HepG2 (cell line): ENCODE results near the gene IRAK2. TPM values are rescaled to one million over a fixed set of nuclear protein-coding genes. Genes with fewer than 3 reads are reported as not detected.
A peak's percentile ranks its signal among the peaks of the same experiment; 100 is the strongest.

Experiments used
- CEBPG ChIP-seq: IDR thresholded peaks from 2 replicates; pipeline ENCODE4 v1.6.1; 2016
- CREB1 ChIP-seq, 2 experiments: fragments of 450-650 bp in 1 of 2; IDR thresholded peaks; 2 replicates each; pipeline ENCODE4 v1.6.1; 2016 to 2017; ENCODE audit warnings: control low read depth in 1 of 2, mild to moderate bottlenecking in 1 of 2, missing compliant biosample characterization in 1 of 2, missing genetic modification characterization in 1 of 2
- KMT2A ChIP-seq: sonication (generic); formaldehyde crosslinking; IDR thresholded peaks from 2 replicates; pipeline ENCODE4 v1.4.0; 2020; ENCODE audit warnings: missing genetic modification reagents
- MED8 ChIP-seq: sonication (generic); formaldehyde crosslinking; IDR thresholded peaks from 2 replicates; pipeline ENCODE4 v1.8.1; 2023; ENCODE audit warnings: mild to moderate bottlenecking, missing genetic modification reagents; ENCODE audit not compliant: insufficient replicate concordance
- MIER3 ChIP-seq: IDR thresholded peaks from 2 replicates; pipeline ENCODE4 v1.6.1; 2016; ENCODE audit warnings: missing compliant biosample characterization, borderline replicate concordance
- SOX13 ChIP-seq, 3 experiments: fragments of 450-650 bp in 1 of 3; sonication (generic) in 1 of 3; formaldehyde crosslinking in 1 of 3; IDR thresholded peaks in 2 of 3; conservative IDR thresholded peaks in 1 of 3; 2 replicates each; pipeline versions ENCODE4 v1.5.0 to v1.6.1; 2016 to 2020; ENCODE audit warnings: antibody characterized with exemption in 1 of 3, mild to moderate bottlenecking in 1 of 3, missing compliant biosample characterization in 1 of 3, missing genetic modification reagents in 1 of 3, moderate library complexity in 1 of 3
- TBX2 ChIP-seq: sonication (generic); formaldehyde crosslinking; IDR thresholded peaks from 2 replicates; pipeline ENCODE4 v1.5.0; 2020; ENCODE audit warnings: missing genetic modification reagents, mild to moderate bottlenecking, borderline replicate concordance
- ZNF282 ChIP-seq: fragments of 450-650 bp; IDR thresholded peaks from 2 replicates; pipeline ENCODE4 v1.6.1; 2018; ENCODE audit not compliant: partially characterized antibody
- ZNF572 ChIP-seq: sonication (generic); formaldehyde crosslinking; IDR thresholded peaks from 2 replicates; pipeline ENCODE4 v1.5.1; 2020; ENCODE audit warnings: mild to moderate bottlenecking, missing genetic modification reagents
- ZNF660 ChIP-seq: sonication (generic); formaldehyde crosslinking; IDR thresholded peaks from 2 replicates; pipeline ENCODE4 v1.5.1; 2020; ENCODE audit warnings: mild to moderate bottlenecking, low read depth, missing genetic modification reagents, borderline replicate concordance
- ZNF670 ChIP-seq: sonication (generic); formaldehyde crosslinking; IDR thresholded peaks from 2 replicates; pipeline ENCODE4 v1.8.0; 2022; ENCODE audit warnings: mild to moderate bottlenecking, missing genetic modification reagents, borderline replicate concordance
- ZNF775 ChIP-seq: sonication (generic); formaldehyde crosslinking; IDR thresholded peaks from 2 replicates; pipeline ENCODE4 v1.4.0; 2020; ENCODE audit warnings: missing genetic modification reagents, mild to moderate bottlenecking, moderate library complexity, borderline replicate concordance
- polyA plus RNA-seq, 8 experiments: library from polyadenylated mRNA; depleted of rRNA in 3 of 8; stranded (reverse) in 7 of 8; unstranded in 1 of 8; fragments of >200 nt; fragmentation: Illumina TruSeq in 4 of 8; extraction: Trizol in 4 of 8; gene quantifications; 2 replicates each; pipeline versions ENCODE4 v1.2.1 to v1.2.3, GENCODE V29; 2011 to 2016; ENCODE audit warnings: low read depth in 4 of 8, missing spikeins in 1 of 8, mixed read lengths in 1 of 8; ENCODE audit not compliant: insufficient read depth in 1 of 8
- total RNA-seq, 5 experiments: library from RNA; depleted of rRNA; stranded (reverse); fragments of >200 nt; fragmentation: Illumina TruSeq; extraction: Trizol; gene quantifications; 2 replicates each; pipeline ENCODE4 v1.2.3, GENCODE V29; 2016; ENCODE audit warnings: low read depth in 1 of 5
- TF ChIP-seq, protein P1 (sequence below): sonication (generic); formaldehyde crosslinking; IDR thresholded peaks from 2 replicates; pipeline ENCODE4 v1.5.0; 2020; ENCODE audit warnings: missing genetic modification reagents
- TF ChIP-seq, protein P2 (sequence below): sonication (generic); formaldehyde crosslinking; IDR thresholded peaks from 2 replicates; pipeline ENCODE4 v1.4.0; 2020; ENCODE audit warnings: mild to moderate bottlenecking, missing genetic modification reagents
- TF ChIP-seq, protein P3 (sequence below): sonication (generic); formaldehyde crosslinking; IDR thresholded peaks from 2 replicates; pipeline ENCODE4 v1.4.0; 2020; ENCODE audit warnings: low read depth, missing genetic modification reagents
- TF ChIP-seq, protein P4 (sequence below): sonication (generic); formaldehyde crosslinking; IDR thresholded peaks from 2 replicates; pipeline ENCODE4 v1.5.0; 2020; ENCODE audit warnings: mild to moderate bottlenecking, missing genetic modification reagents
- TF ChIP-seq, protein P5 (sequence below): sonication (generic); formaldehyde crosslinking; IDR thresholded peaks from 2 replicates; pipeline ENCODE4 v1.4.0; 2020; ENCODE audit warnings: missing genetic modification reagents

The IRAK2 gene
- total and polyA plus RNA-seq, 2 of the 13 experiments (the other 11 are each of a cell fraction or from before 2014, with no cell fraction given): 13.1 to 23.3 TPM

DNA sequence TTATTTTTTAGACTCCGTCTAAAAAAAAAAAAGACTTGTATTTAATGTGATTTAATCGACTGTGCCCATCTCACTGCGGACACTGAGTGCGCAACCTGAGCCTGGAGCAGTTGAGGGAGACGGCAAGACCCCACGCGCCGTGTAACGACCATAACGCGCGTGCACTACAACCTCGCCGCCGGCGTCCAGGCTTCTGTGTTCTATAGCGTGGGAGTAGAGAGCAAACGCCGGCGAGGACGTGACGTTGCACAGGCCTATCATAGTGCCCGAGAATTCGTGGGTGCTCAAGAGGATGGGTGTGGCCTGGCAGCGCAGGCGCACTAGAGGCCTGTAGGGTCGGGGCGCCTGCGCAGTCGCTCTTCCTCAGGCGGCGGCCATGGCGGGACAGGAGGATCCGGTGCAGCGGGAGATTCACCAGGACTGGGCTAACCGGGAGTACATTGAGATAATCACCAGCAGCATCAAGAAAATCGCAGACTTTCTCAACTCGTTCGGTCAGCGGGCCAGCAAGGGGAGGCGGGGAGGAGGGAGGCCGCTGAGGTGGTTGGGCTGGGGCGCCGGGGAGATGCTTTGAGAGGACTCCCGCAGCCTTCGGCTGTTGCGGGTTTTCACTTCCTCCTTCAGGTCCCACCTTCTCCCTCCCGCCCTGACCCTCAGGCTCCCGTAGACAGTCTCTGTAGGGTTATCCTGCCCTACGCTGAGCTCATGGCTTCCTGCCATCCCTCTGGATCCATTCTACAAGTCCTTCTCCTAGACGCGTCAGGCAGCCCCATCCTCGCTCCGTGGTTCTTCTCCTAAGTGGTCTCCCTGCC lies 49.2 kb upstream of the IRAK2 start, which contains the start of gene BRK1 (continued):
- peak; percentile 30; the same call in 1 of the 2 replicates for TF ChIP-seq ZNF670
- peak; percentile 34; the same call in 1 of the 2 replicates for TF ChIP-seq ZNF775
- no peak for TF ChIP-seq ZNF660 (CRISPR knock-in tag)
- TF ChIP-seq, protein P1, sequence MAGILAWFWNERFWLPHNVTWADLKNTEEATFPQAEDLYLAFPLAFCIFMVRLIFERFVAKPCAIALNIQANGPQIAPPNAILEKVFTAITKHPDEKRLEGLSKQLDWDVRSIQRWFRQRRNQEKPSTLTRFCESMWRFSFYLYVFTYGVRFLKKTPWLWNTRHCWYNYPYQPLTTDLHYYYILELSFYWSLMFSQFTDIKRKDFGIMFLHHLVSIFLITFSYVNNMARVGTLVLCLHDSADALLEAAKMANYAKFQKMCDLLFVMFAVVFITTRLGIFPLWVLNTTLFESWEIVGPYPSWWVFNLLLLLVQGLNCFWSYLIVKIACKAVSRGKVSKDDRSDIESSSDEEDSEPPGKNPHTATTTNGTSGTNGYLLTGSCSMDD (CRISPR knock-in tag): peak; percentile 73; the same call in 1 of the 2 replicates
- no peak; the same call in 1 of the 2 replicates for TF ChIP-seq MIER3 (CRISPR knock-in tag)
- peak; percentile 31; the same call in 1 of the 2 replicates for TF ChIP-seq CEBPG (CRISPR knock-in tag)
- no peak for TF ChIP-seq ZNF572 (CRISPR knock-in tag)
- peak; percentile 87 for TF ChIP-seq CREB1 (IDR thresholded peaks at IDR 0.05)
- peak; percentile 87 for TF ChIP-seq CREB1 (CRISPR knock-in tag; IDR thresholded peaks at IDR 0.05)
- TF ChIP-seq SOX13 (IDR thresholded peaks at IDR 0.05): no peak
- 0 out of 4 replicates have a peak, but pooled peaks of 1 of the 2 experiments have one; percentile 9 for TF ChIP-seq SOX13 (CRISPR knock-in tag; conservative IDR thresholded peaks at IDR 0.05 in 1 of 2, IDR thresholded peaks at IDR 0.05 in 1 of 2)
- TF ChIP-seq, protein P2, sequence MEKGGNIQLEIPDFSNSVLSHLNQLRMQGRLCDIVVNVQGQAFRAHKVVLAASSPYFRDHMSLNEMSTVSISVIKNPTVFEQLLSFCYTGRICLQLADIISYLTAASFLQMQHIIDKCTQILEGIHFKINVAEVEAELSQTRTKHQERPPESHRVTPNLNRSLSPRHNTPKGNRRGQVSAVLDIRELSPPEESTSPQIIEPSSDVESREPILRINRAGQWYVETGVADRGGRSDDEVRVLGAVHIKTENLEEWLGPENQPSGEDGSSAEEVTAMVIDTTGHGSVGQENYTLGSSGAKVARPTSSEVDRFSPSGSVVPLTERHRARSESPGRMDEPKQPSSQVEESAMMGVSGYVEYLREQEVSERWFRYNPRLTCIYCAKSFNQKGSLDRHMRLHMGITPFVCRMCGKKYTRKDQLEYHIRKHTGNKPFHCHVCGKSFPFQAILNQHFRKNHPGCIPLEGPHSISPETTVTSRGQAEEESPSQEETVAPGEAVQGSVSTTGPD (CRISPR knock-in tag): no peak
- peak; percentile 33; the same call in 1 of the 2 replicates for TF ChIP-seq KMT2A (CRISPR knock-in tag)
- TF ChIP-seq, protein P3, sequence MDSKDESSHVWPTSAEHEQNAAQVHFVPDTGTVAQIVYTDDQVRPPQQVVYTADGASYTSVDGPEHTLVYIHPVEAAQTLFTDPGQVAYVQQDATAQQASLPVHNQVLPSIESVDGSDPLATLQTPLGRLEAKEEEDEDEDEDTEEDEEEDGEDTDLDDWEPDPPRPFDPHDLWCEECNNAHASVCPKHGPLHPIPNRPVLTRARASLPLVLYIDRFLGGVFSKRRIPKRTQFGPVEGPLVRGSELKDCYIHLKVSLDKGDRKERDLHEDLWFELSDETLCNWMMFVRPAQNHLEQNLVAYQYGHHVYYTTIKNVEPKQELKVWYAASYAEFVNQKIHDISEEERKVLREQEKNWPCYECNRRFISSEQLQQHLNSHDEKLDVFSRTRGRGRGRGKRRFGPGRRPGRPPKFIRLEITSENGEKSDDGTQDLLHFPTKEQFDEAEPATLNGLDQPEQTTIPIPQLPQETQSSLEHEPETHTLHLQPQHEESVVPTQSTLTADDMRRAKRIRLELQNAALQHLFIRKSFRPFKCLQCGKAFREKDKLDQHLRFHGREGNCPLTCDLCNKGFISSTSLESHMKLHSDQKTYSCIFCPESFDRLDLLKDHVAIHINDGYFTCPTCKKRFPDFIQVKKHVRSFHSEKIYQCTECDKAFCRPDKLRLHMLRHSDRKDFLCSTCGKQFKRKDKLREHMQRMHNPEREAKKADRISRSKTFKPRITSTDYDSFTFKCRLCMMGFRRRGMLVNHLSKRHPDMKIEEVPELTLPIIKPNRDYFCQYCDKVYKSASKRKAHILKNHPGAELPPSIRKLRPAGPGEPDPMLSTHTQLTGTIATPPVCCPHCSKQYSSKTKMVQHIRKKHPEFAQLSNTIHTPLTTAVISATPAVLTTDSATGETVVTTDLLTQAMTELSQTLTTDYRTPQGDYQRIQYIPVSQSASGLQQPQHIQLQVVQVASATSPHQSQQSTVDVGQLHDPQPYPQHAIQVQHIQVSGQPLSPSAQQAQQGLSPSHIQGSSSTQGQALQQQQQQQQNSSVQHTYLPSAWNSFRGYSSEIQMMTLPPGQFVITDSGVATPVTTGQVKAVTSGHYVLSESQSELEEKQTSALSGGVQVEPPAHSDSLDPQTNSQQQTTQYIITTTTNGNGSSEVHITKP: no peak
- TF ChIP-seq TBX2: peak; percentile 71
- TF ChIP-seq MED8: no peak
- TF ChIP-seq, protein P4, sequence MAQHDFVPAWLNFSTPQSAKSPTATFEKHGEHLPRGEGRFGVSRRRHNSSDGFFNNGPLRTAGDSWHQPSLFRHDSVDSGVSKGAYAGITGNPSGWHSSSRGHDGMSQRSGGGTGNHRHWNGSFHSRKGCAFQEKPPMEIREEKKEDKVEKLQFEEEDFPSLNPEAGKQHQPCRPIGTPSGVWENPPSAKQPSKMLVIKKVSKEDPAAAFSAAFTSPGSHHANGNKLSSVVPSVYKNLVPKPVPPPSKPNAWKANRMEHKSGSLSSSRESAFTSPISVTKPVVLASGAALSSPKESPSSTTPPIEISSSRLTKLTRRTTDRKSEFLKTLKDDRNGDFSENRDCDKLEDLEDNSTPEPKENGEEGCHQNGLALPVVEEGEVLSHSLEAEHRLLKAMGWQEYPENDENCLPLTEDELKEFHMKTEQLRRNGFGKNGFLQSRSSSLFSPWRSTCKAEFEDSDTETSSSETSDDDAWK (CRISPR knock-in tag): no peak
- TF ChIP-seq, protein P5, sequence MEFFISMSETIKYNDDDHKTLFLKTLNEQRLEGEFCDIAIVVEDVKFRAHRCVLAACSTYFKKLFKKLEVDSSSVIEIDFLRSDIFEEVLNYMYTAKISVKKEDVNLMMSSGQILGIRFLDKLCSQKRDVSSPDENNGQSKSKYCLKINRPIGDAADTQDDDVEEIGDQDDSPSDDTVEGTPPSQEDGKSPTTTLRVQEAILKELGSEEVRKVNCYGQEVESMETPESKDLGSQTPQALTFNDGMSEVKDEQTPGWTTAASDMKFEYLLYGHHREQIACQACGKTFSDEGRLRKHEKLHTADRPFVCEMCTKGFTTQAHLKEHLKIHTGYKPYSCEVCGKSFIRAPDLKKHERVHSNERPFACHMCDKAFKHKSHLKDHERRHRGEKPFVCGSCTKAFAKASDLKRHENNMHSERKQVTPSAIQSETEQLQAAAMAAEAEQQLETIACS (CRISPR knock-in tag): peak; percentile 65; the same call in 1 of the 2 replicates
- no peak for TF ChIP-seq ZNF282
